K562 treated with DMSO at 1 percent for 48 hours (cell line): ENCODE data around the gene ABCA2. TPM values are rescaled to one million over a fixed set of nuclear protein-coding genes. Genes with fewer than 3 reads are reported as not detected.

Experiments used
- total RNA-seq: library from RNA; unstranded; fragments of 300-600 nt; gene quantifications from 2 replicates; pipeline ENCODE4 v1.2.3, GENCODE V29; 2022; ENCODE audit warnings: low replicate concordance; ENCODE audit errors: extremely low read depth

The ABCA2 gene
- total RNA-seq, 1 experiment from 2014 or later = not detected

Other genes with a start within 250 kb of the ABCA2 start
- gene TMEM141, start 236.9 kb downstream of the ABCA2 start, total RNA-seq = not detected in 2 replicates
- gene CCDC183, start 231.9 kb downstream of the ABCA2 start, total RNA-seq = not detected in 2 replicates
- gene RABL6, start 220.3 kb downstream of the ABCA2 start, total RNA-seq = 184 TPM in 1 of 2 replicates, not detected in the other
- gene AJM1, start 185.8 kb downstream of the ABCA2 start, total RNA-seq = not detected in 2 replicates
- not detected in 2 replicates for gene PHPT1, start 178.8 kb downstream of the ABCA2 start, total RNA-seq
- not detected in 2 replicates for gene MAMDC4, start 175.9 kb downstream of the ABCA2 start, total RNA-seq
- not detected in 2 replicates for gene EDF1, start 161.9 kb downstream of the ABCA2 start, total RNA-seq
- gene TRAF2, start 141.7 kb downstream of the ABCA2 start, total RNA-seq = not detected in 2 replicates
- gene FBXW5, start 83.5 kb downstream of the ABCA2 start, total RNA-seq = not detected in 2 replicates
- not detected in 2 replicates for gene C8G, start 83.0 kb downstream of the ABCA2 start, total RNA-seq
- gene LCN12, start 76.0 kb downstream of the ABCA2 start, total RNA-seq = not detected in 2 replicates
- gene PTGDS, start 50.7 kb downstream of the ABCA2 start, total RNA-seq = not detected in 2 replicates
- not detected in 2 replicates for gene LCNL1, start 45.2 kb downstream of the ABCA2 start, total RNA-seq
- gene PAXX, start 35.8 kb downstream of the ABCA2 start, total RNA-seq = not detected in 2 replicates
- not detected in 2 replicates for gene CLIC3, start 31.7 kb downstream of the ABCA2 start, total RNA-seq
- gene FUT7, start 3.9 kb upstream of the ABCA2 start, total RNA-seq = not detected in 2 replicates
- not detected in 2 replicates for gene NPDC1, start 17.9 kb upstream of the ABCA2 start, total RNA-seq
- gene ENTPD2, start 25.8 kb upstream of the ABCA2 start, total RNA-seq = not detected in 2 replicates
- gene SAPCD2, start 42.3 kb upstream of the ABCA2 start, total RNA-seq = not detected in 2 replicates
- gene UAP1L1, start 49.3 kb upstream of the ABCA2 start, total RNA-seq = not detected in 2 replicates
- gene MAN1B1, start 58.7 kb upstream of the ABCA2 start, total RNA-seq = 167 TPM in 1 of 2 replicates, not detected in the other
- not detected in 2 replicates for gene DPP7, start 86.5 kb upstream of the ABCA2 start, total RNA-seq
- gene GRIN1, start 110.9 kb upstream of the ABCA2 start, total RNA-seq = not detected in 2 replicates
- gene LRRC26, start 141.8 kb upstream of the ABCA2 start, total RNA-seq = not detected in 2 replicates
- not detected in 2 replicates for gene TMEM210, start 143.8 kb upstream of the ABCA2 start, total RNA-seq
- not detected in 2 replicates for gene ANAPC2, start 160.3 kb upstream of the ABCA2 start, total RNA-seq
- gene SSNA1, start 160.4 kb upstream of the ABCA2 start, total RNA-seq = not detected in 2 replicates
- not detected in 2 replicates for gene TPRN, start 172.5 kb upstream of the ABCA2 start, total RNA-seq
- gene TMEM203, start 177.4 kb upstream of the ABCA2 start, total RNA-seq = not detected in 2 replicates
- gene NDOR1, start 177.5 kb upstream of the ABCA2 start, total RNA-seq = not detected in 2 replicates
- gene RNF208, start 194.0 kb upstream of the ABCA2 start, total RNA-seq = not detected in 2 replicates
- gene CYSRT1, start 196.9 kb upstream of the ABCA2 start, total RNA-seq = not detected in 2 replicates
- not detected in 2 replicates for gene RNF224, start 199.3 kb upstream of the ABCA2 start, total RNA-seq
- not detected in 2 replicates for gene SLC34A3, start 202.7 kb upstream of the ABCA2 start, total RNA-seq
- 943 TPM in 1 of 2 replicates, not detected in the other for gene TUBB4B, start 213.1 kb upstream of the ABCA2 start, total RNA-seq
- not detected in 2 replicates for gene STPG3, start 223.0 kb upstream of the ABCA2 start, total RNA-seq
- not detected in 2 replicates for gene NELFB, start 227.1 kb upstream of the ABCA2 start, total RNA-seq
- gene TOR4A, start 249.5 kb upstream of the ABCA2 start, total RNA-seq = 87.0 TPM in 1 of 2 replicates, not detected in the other